HG03097 (cell line): ENCODE results near the gene DIPK1B.

Experiments used
- ATAC-seq: cut with Tn5 transposase; IDR thresholded peaks from one replicate; pipeline ENCODE4 v1.9.1; 2021; ENCODE audit not compliant: unreplicated experiment, low FRiP score

DIPK1B gene

GRCh38 chr9:136686534-136686793 lies 25.9 kb upstream of the DIPK1B start:
- ATAC-seq = no peak

- no peak for ATAC-seq
Observed at GRCh38 chr9:136686794-136687711, 25.3 kb upstream of the DIPK1B start, which contains the start of gene AGPAT2. TSS of gene AGPAT2 (minus strand) at chr9:136687457. CDS start at chr9:136687357, 100 bp downstream.

- no peak for ATAC-seq
Observed at GRCh38 chr9:136687721-136688223, 24.6 kb upstream of the DIPK1B start.

- ATAC-seq = no peak
Observed at GRCh38 chr9:136688274-136689107, 23.9 kb upstream of the DIPK1B start.

- ATAC-seq = no peak
Observed at GRCh38 chr9:136689108-136689460, 23.3 kb upstream of the DIPK1B start.

GRCh38 chr9:136690104-136690805 lies 22.1 kb upstream of the DIPK1B start:
- no peak for ATAC-seq

GRCh38 chr9:136690806-136691261 lies 21.5 kb upstream of the DIPK1B start:
- no peak for ATAC-seq

- no peak for ATAC-seq
Observed at GRCh38 chr9:136691316-136692184, 20.8 kb upstream of the DIPK1B start.

- ATAC-seq = no peak
Observed at GRCh38 chr9:136692185-136693134, 19.9 kb upstream of the DIPK1B start.

- no peak for ATAC-seq
Observed at GRCh38 chr9:136693135-136693489, 19.3 kb upstream of the DIPK1B start.

GRCh38 chr9:136693490-136694162 lies 18.7 kb upstream of the DIPK1B start:
- no peak for ATAC-seq

- ATAC-seq = no peak
Observed at GRCh38 chr9:136694163-136694871, 18.1 kb upstream of the DIPK1B start.

- no peak for ATAC-seq
Observed at GRCh38 chr9:136694872-136695247, 17.5 kb upstream of the DIPK1B start.

GRCh38 chr9:136695435-136695895 lies 16.9 kb upstream of the DIPK1B start:
- ATAC-seq = no peak

GRCh38 chr9:136695955-136696354 lies 16.4 kb upstream of the DIPK1B start:
- no peak for ATAC-seq

GRCh38 chr9:136696502-136696901 lies 15.9 kb upstream of the DIPK1B start:
- ATAC-seq = no peak

GRCh38 chr9:136697146-136697820 lies 15.1 kb upstream of the DIPK1B start:
- ATAC-seq = no peak
